ENCODE measurements around the gene TMEM184A. TPM values are rescaled to one million over a fixed set of nuclear protein-coding genes. Genes with fewer than 3 reads are reported as not detected.
A peak's percentile ranks its signal among the peaks of the same experiment; 100 is the strongest.

The TMEM184A gene
- total RNA-seq, 4 donors from 2014 or later: 0.19 to 3.1 (median 0.32) TPM; not detected in 1

GRCh38 chr7:1534330-1535099, 21.5 kb downstream of the TMEM184A start:
- no peak for DNase-seq (ENCODE audit: low spot score)
- no peak for ATAC-seq (ENCODE audit: low FRiP score)
- no peak for TF ChIP-seq CTCF (IDR thresholded peaks at IDR 0.05)

- no peak for DNase-seq (ENCODE audit: low spot score)
- no peak for TF ChIP-seq CTCF (IDR thresholded peaks at IDR 0.05)
- ATAC-seq (ENCODE audit: low FRiP score): no peak
Observed at GRCh38 chr7:1533547-1534329, 22.3 kb downstream of the TMEM184A start.

- ATAC-seq (ENCODE audit: low FRiP score) (no peak), DNase-seq (ENCODE audit: low spot score) (no peak)
- no peak for TF ChIP-seq CTCF (IDR thresholded peaks at IDR 0.05)
Observed at GRCh38 chr7:1533255-1533546, 22.8 kb downstream of the TMEM184A start.

GRCh38 chr7:1532456-1533254, 23.4 kb downstream of the TMEM184A start:
- no peak for TF ChIP-seq CTCF (IDR thresholded peaks at IDR 0.05)
- no peak for DNase-seq (ENCODE audit: low spot score)
- ATAC-seq (ENCODE audit: low FRiP score): peak; percentile 56

- DNase-seq (ENCODE audit: low spot score) (no peak), ATAC-seq (ENCODE audit: low FRiP score) (no peak)
- no peak for TF ChIP-seq CTCF (IDR thresholded peaks at IDR 0.05)
Observed at GRCh38 chr7:1531979-1532455, 24.0 kb downstream of the TMEM184A start.

- no peak for TF ChIP-seq CTCF (IDR thresholded peaks at IDR 0.05)
- DNase-seq (ENCODE audit: low spot score) (no peak), ATAC-seq (ENCODE audit: low FRiP score) (no peak)
Observed at GRCh38 chr7:1531263-1531978, 24.6 kb downstream of the TMEM184A start.
